NCI-H446 treated with DMSO at 0.1 percent for 48 hours (cell line): Measurements from ENCODE around the gene ARRDC5.
"Not testable (repeated sequence)": the region's sequence is repeated elsewhere in the genome, so short reads cannot be mapped to it uniquely, and the experiment has no call there.

Experiments used
- DNase-seq: peaks from one replicate; lab custom pipeline; 2025; lab: John Stamatoyannopoulos, UW

The ARRDC5 gene

GRCh38 chr19:4902796-4903195, at the start of gene ARRDC5:
ARRDC5 (minus strand) TSS chr19:4902896; CDS start chr19:4902825, 71 bp downstream.
- DNase-seq = no peak

GRCh38 chr19:4951656-4952055, 49.0 kb upstream of the ARRDC5 start:
- DNase-seq = no peak

DNA sequence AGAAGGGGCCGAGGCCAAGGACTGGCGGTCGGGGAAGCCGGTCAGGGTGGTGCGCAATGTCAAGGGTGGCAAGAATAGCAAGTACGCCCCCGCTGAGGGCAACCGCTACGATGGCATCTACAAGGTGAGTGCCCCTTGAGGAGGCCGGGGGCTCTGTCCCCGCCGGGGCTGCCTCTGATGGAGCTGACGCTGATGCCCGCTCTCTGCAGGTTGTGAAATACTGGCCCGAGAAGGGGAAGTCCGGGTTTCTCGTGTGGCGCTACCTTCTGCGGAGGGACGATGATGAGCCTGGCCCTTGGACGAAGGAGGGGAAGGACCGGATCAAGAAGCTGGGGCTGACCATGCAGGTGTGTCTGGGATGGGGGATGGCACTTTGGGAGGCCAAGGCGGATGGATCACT, 48.0 kb upstream of the ARRDC5 start:
- not testable (repeated sequence) for DNase-seq

GRCh38 chr19:4941638-4942169, 39.0 kb upstream of the ARRDC5 start:
- DNase-seq = not testable (repeated sequence)

- DNase-seq = no peak
Observed at GRCh38 chr19:4939466-4939865, 36.8 kb upstream of the ARRDC5 start.

GRCh38 chr19:4938461-4938860, 35.8 kb upstream of the ARRDC5 start:
- not testable (repeated sequence) for DNase-seq

- DNase-seq = no peak
Observed at GRCh38 chr19:4937060-4937459, 34.4 kb upstream of the ARRDC5 start.

GRCh38 chr19:4935444-4935843, 32.7 kb upstream of the ARRDC5 start:
- no peak for DNase-seq

- DNase-seq = no peak
Observed at GRCh38 chr19:4933528-4933927, 30.8 kb upstream of the ARRDC5 start.

GRCh38 chr19:4932711-4933110, 30.0 kb upstream of the ARRDC5 start:
- no peak for DNase-seq

- DNase-seq = no peak
Observed at GRCh38 chr19:4930664-4931063, 28.0 kb upstream of the ARRDC5 start.

- no peak for DNase-seq
Observed at GRCh38 chr19:4929186-4929585, 26.5 kb upstream of the ARRDC5 start.

GRCh38 chr19:4923276-4923747, 20.6 kb upstream of the ARRDC5 start:
- no peak for DNase-seq

- DNase-seq = no peak
Observed at GRCh38 chr19:4922530-4923275, 20.0 kb upstream of the ARRDC5 start.

GRCh38 chr19:4916292-4917082, 13.8 kb upstream of the ARRDC5 start:
- no peak for DNase-seq

DNA sequence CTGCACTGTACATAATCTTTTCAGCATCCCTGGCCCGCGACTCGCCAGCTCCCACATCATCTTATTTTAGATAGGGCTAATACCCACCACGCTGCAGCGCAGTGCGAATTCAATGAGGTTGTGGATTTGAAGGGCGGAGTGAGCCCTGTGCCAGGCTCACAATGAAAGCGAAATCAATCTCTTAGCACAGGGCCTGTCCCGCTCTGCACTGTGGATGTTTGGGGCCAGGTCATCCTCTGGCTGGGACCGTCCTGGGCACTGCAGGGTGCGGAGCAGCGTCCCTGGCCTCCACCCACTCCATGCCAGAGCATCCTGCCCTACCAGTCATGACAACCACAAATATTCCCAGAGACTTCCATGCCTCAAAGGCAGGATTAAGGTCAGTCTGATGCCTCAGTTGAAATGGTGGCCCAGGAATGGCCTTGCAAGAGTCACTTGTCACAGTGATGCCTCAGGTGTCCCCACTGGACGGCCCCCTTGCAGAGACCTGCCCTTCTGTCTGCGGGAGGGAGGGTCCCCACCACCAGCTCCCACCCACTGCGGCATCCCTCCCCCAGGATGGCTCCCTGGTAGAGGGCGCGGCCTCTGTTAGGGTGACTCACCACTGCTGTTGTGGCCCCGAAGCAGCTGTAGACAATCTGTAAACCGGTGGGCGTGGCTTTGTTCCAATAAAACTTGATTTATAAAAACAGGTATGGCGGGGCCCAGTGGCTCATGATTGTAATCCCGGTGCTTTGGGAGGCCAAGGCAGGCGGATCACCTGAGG, 12.2 kb upstream of the ARRDC5 start:
- DNase-seq = no peak

GRCh38 chr19:4913996-4914735, 11.5 kb upstream of the ARRDC5 start:
- DNase-seq = no peak

DNA sequence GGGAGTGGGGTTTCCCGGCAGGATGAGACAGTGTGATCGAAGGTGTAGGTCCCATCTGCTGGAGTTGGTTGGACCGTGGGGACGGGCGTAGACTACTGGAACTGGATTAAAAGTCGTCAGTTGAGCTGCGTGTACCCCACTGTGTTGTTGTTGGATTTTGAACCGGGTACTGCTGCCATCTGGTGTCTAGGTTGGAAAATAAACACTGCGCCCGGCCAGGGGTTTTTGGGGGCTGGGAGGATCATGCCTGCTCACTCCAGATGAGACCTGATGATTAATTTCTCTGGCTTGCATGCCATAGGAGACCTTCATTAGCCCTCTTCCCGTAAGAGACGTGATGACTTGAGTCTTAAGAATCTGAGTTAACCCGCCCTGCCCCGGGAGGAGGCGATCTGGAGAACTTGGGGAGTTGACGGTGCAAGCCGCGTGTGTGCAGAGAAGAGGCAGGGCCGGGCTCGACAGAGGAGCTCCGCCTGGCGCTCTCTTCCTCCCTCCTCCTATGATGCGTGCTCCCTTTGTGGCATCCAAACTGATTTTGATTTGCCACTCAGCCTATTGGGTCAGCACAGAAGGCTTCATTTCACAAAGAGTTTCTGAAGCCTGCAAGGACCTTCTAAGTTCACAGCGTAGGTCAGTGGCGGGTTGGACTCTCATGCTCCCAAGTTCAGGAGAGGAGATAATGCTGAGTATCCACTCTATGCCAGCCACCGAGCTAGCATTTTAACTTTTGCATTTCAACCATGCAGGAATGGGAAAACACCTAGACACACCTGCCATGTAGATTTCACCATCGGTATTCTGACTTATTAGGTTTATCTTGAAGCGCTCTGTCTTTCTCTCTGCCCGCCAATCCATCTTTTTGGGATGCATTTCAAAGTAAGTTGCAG, 9.3 kb upstream of the ARRDC5 start:
- peak; percentile 27 for DNase-seq

GRCh38 chr19:4911314-4911713, 8.6 kb upstream of the ARRDC5 start:
- no peak for DNase-seq

GRCh38 chr19:4910594-4911281, 8.0 kb upstream of the ARRDC5 start:
- no peak for DNase-seq
